Kidney (tissue), 14 donors: Measurements from ENCODE around the gene UNKL. TPM values are rescaled to one million over a fixed set of nuclear protein-coding genes. Genes with fewer than 3 reads are reported as not detected.

Experiments used
- DNase-seq, 5 donors: peaks; one replicate each; pipeline ENCODE4 v3.0.0-alpha.2; 2013 to 2020
- FAIRE-seq: peaks from 2 replicates; lab custom pipeline; 2012; peaks lifted over from hg19 to GRCh38; lab: Jason Lieb, UNC
- H3K27ac ChIP-seq, 2 donors: one replicate each; pipeline ENCODE4 v1.7.0; 2013; ENCODE audit warnings: low read depth in 2 of 2, low read length in 2 of 2, inconsistent platforms in 1 of 2
- H3K27me3 ChIP-seq: one replicate; pipeline ENCODE4 v1.7.1; 2013; ENCODE audit warnings: low read length, inconsistent platforms; ENCODE audit not compliant: control insufficient read depth, insufficient read depth
- H3K36me3 ChIP-seq, 3 donors: one replicate each; pipeline versions ENCODE4 v1.7.0 to v1.7.1; 2013; ENCODE audit warnings: low read length in 3 of 3, control low read depth in 1 of 3, inconsistent platforms in 1 of 3; ENCODE audit not compliant: insufficient read depth in 3 of 3, control insufficient read depth in 2 of 3
- H3K4me1 ChIP-seq, 3 donors: one replicate each; pipeline versions ENCODE4 v1.7.0 to v1.7.1; 2013; ENCODE audit warnings: low read length in 3 of 3, inconsistent platforms in 1 of 3, low read depth in 1 of 3; ENCODE audit not compliant: control insufficient read depth in 2 of 3, insufficient read depth in 2 of 3
- H3K4me3 ChIP-seq, 3 donors: one replicate each; pipeline versions ENCODE4 v1.7.0 to v1.8.1; 2013; ENCODE audit warnings: low read length in 3 of 3, control low read depth in 1 of 3, inconsistent platforms in 1 of 3
- H3K9ac ChIP-seq, 3 donors: one replicate each; pipeline versions ENCODE4 v1.7.0 to v1.7.1; 2013; ENCODE audit warnings: low read length in 3 of 3, control low read depth in 1 of 3, inconsistent platforms in 1 of 3
- H3K9me3 ChIP-seq, 3 donors: one replicate each; pipeline versions ENCODE4 v1.7.0 to v1.7.1; 2013; ENCODE audit warnings: low read length in 3 of 3, control low read depth in 1 of 3, inconsistent platforms in 1 of 3; ENCODE audit not compliant: control insufficient read depth in 2 of 3, insufficient read depth in 1 of 3
- CTCF ChIP-seq: IDR thresholded peaks from 3 replicates; pipeline ENCODE4 v1.5.1; 2012; ENCODE audit warnings: mild to moderate bottlenecking, moderate library complexity, borderline replicate concordance; ENCODE audit not compliant: insufficient read depth; ENCODE audit errors: extremely low read depth
- intact Hi-C: fragments of 100-400 bp; cut with DNase I; formaldehyde crosslinking; loops from one replicate; pipeline ENCODE4 v1.11.1; 2022
- polyA plus RNA-seq: library from polyadenylated mRNA; stranded (reverse); fragments of 350-450 nt; fragmentation: Illumina TruSeq; extraction: RNeasy Lipid Tissue Mini Kit (QIAGEN cat#74804); gene quantifications from one replicate; pipeline ENCODE4 v1.2.3, GENCODE V29; 2014; ENCODE audit warnings: low read depth, low replicate concordance; ENCODE audit not compliant: insufficient read depth
- total RNA-seq: library from RNA; stranded (reverse); fragmentation: NEBNext Ultra II Directional; extraction: Animal tissue kit (Norgen Biotek cat#: 25700); gene quantifications from one replicate; pipeline ENCODE4 v1.2.1, GENCODE V29; 2021
- donor health status: control.
- donor health status: control.
- donor health status: control.
- donor health status: control.
- donor health status: control.
- donor health status: DM: yes; HTN: yes; CAD: no.
- donor health status: Normal renal cell carcinoma (clear cell type).

The UNKL gene
- total and polyA plus RNA-seq, 2 donors from 2014 or later = 5.5 to 26.0 TPM

DNA sequence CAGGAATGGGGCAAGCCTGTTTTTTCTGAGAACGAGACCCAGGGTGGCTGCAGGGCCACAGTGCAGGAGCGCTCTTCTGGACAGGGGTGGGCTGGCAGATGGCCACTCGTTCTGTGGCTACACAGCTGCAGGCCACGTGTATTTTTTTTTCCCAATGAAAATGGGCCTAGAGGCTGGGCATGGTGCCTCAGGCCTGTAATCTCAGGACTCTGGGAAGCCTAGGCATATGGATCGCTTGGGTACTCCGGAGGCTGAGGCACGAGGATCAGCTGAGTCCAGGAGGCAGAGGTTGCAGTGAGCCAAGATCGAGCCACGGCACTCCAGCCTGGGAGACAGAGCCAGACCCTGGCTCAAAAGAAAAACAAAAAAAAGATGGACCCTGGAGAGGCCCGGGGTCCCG lies 6.8 kb downstream of the UNKL start:
- H3K36me3 ChIP-seq = no peaks in the 10 kb centered on the region
- FAIRE-seq (no peak), DNase-seq (no peak)
- no peaks in the 10 kb centered on the region for H3K27me3 ChIP-seq
- H3K9me3 ChIP-seq = no peaks in the 10 kb centered on the region
- no peak for TF ChIP-seq CTCF
- H3K4me3 ChIP-seq = no peak overlapping the region
- peak overlapping the region in 1 of 3 donors; percentile 19 for H3K9ac ChIP-seq
- intact Hi-C loops = no loop called here
- H3K4me1 ChIP-seq = peaks cover 0 to 6% (median 0%) of the 10 kb centered on the region in 3 donors
- H3K27ac ChIP-seq = no peak overlapping the region

GRCh38 chr16:1403733-1404132 lies 10.8 kb downstream of the UNKL start:
- DNase-seq (no peak), FAIRE-seq (no peak)
- Histone ChIP-seq H3K9ac (no peak overlapping the region), H3K27ac (no peak overlapping the region), H3K36me3 (peaks cover 0 to 8% (median 5%) of the 10 kb centered on the region in 3 donors), H3K9me3 (no peaks in the 10 kb centered on the region), H3K27me3 (no peaks in the 10 kb centered on the region), H3K4me1 (peaks cover 0 to 4% (median 0%) of the 10 kb centered on the region in 3 donors), H3K4me3 (no peak overlapping the region)
- intact Hi-C loops = no loop called here
- no peak for TF ChIP-seq CTCF

DNA sequence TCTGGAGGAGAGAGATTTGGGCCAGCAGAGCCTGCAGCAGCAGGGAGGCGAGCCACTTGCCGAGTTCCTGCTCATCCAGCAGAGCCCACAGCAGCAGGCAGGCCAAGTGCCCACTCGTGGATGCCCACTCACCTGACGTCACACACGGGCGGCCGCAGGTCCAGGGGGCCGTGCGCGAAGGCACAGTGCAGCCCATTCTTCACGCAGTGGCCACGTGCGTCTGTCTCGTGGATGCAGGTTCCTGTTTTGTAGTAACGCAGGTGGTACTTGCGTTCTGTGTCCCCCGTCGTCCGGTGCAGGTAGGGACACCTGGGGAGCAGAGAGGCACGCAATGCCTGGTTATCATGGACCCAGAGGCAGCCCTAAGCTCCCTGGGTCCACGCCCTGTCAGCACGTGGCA lies 11.5 kb downstream of the UNKL start:
- Histone ChIP-seq H3K4me1 (no peaks in the 10 kb centered on the region), H3K4me3 (no peak overlapping the region), H3K27ac (no peak overlapping the region), H3K27me3 (no peaks in the 10 kb centered on the region), H3K9ac (no peak overlapping the region), H3K36me3 (peaks cover 0 to 12% (median 10%) of the 10 kb centered on the region in 3 donors), H3K9me3 (no peaks in the 10 kb centered on the region)
- intact Hi-C loops = no loop called here
- DNase-seq (no peak), FAIRE-seq (no peak)
- no peak for TF ChIP-seq CTCF

DNA sequence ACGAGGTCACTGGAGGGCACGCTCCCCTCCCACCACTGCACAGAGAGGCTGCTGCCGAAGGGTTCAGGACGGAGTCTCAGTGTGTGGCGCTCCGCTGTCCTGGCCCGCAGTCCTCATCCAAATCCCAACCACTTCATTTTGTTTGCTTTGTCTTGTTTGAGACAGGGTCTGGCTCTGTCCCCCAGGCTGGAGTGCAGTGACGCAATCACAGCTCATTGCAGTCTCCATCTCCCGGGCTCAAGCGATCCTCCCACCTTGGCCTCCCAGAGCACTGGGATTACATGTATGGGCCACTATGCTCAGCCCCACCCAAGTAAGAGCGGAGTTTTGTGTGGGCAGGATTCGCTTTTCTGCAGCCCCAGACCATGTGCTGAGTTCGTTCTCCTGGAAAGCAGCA lies 12.7 kb downstream of the UNKL start:
- H3K9me3 ChIP-seq = no peaks in the 10 kb centered on the region
- H3K27me3 ChIP-seq = no peaks in the 10 kb centered on the region
- peaks cover 0 to 14% (median 10%) of the 10 kb centered on the region in 3 donors for H3K36me3 ChIP-seq
- no peak overlapping the region for H3K27ac ChIP-seq
- intact Hi-C loops = no loop called here
- no peak for FAIRE-seq
- TF ChIP-seq CTCF = no peak
- H3K4me3 ChIP-seq = no peak overlapping the region
- H3K4me1 ChIP-seq = no peaks in the 10 kb centered on the region
- no peak overlapping the region for H3K9ac ChIP-seq
- no peak for DNase-seq
